HUES64 (cell line): ENCODE results near the gene CCDC180.

Experiments
- H3K27ac ChIP-seq: 2 replicates; pipeline ENCODE4 v1.7.0; 2013; ENCODE audit warnings: low read depth, low read length, inconsistent platforms
- H3K27me3 ChIP-seq: 2 replicates; pipeline ENCODE4 v1.6.1; 2013; ENCODE audit warnings: mild to moderate bottlenecking, low read length; ENCODE audit not compliant: insufficient read depth
- H3K36me3 ChIP-seq: 2 replicates; pipeline ENCODE4 v1.6.1; 2013; ENCODE audit warnings: mild to moderate bottlenecking, low read length; ENCODE audit not compliant: insufficient read depth
- H3K4me1 ChIP-seq: 2 replicates; pipeline ENCODE4 v1.6.1; 2013; ENCODE audit warnings: mild to moderate bottlenecking, low read length, moderate library complexity; ENCODE audit not compliant: insufficient read depth
- H3K4me3 ChIP-seq: 2 replicates; pipeline ENCODE4 v1.5.1; 2013; ENCODE audit warnings: mild to moderate bottlenecking, low read length, moderate library complexity
- H3K9ac ChIP-seq: 2 replicates; pipeline ENCODE4 v1.6.1; 2013; ENCODE audit warnings: mild to moderate bottlenecking, low read depth, low read length
- H3K9me3 ChIP-seq: 2 replicates; pipeline ENCODE4 v1.6.1; 2013; ENCODE audit warnings: low read depth, low read length; ENCODE audit not compliant: insufficient read depth
- WGBS: fragments of 150-250, 120-280 bp; methylation state at CpG from one replicate; pipeline ENCODE4 v1.1.7; 2013; ENCODE audit warnings: missing lambda C conversion rate; 5-methylcytosine and 5-hydroxymethylcytosine counted together

CCDC180 gene

GRCh38 chr9:97311798-97312500 is 4.5 kb downstream of the CCDC180 start:
- Histone ChIP-seq H3K27me3 (peaks cover 7% of the 10 kb centered on the region), H3K9me3 (no peaks in the 10 kb centered on the region), H3K27ac (no peak overlapping the region), H3K4me1 (peaks cover under 1% of the 10 kb centered on the region; the same call in 1 of the 2 replicates), H3K9ac (no peak overlapping the region), H3K4me3 (no peak overlapping the region), H3K36me3 (peaks cover 25% of the 10 kb centered on the region; the same call in 1 of the 2 replicates)
- WGBS = 77% methylated on average over 12 of the region's 12 CpGs

- Histone ChIP-seq H3K4me1 (no peaks in the 10 kb centered on the region), H3K36me3 (peaks cover 28% of the 10 kb centered on the region; the same call in 1 of the 2 replicates), H3K4me3 (no peak overlapping the region), H3K27ac (no peak overlapping the region), H3K27me3 (peaks cover 4% of the 10 kb centered on the region), H3K9ac (no peak overlapping the region), H3K9me3 (no peaks in the 10 kb centered on the region)
- WGBS = 90% methylated on average over 4 of the region's 5 CpGs
These were observed 5.1 kb downstream of the CCDC180 start for GRCh38 chr9:97312556-97312955.

- H3K9me3 ChIP-seq = no peaks in the 10 kb centered on the region
- no peak overlapping the region for H3K4me3 ChIP-seq
- no peak overlapping the region for H3K9ac ChIP-seq
- peaks cover 28% of the 10 kb centered on the region; the same call in 1 of the 2 replicates for H3K36me3 ChIP-seq
- no peaks in the 10 kb centered on the region for H3K4me1 ChIP-seq
- H3K27ac ChIP-seq = no peak overlapping the region
- H3K27me3 ChIP-seq = no peaks in the 10 kb centered on the region
- 92% methylated on average over 4 of the region's 4 CpGs for WGBS
These were observed 5.8 kb downstream of the CCDC180 start for GRCh38 chr9:97313243-97313642.

- no peak overlapping the region for H3K27ac ChIP-seq
- H3K36me3 ChIP-seq = peaks cover 28% of the 10 kb centered on the region; the same call in 1 of the 2 replicates
- 93% methylated on average over 5 of the region's 5 CpGs for WGBS
- no peak overlapping the region for H3K4me3 ChIP-seq
- no peaks in the 10 kb centered on the region for H3K27me3 ChIP-seq
- H3K9ac ChIP-seq = no peak overlapping the region
- no peaks in the 10 kb centered on the region for H3K9me3 ChIP-seq
- H3K4me1 ChIP-seq = no peaks in the 10 kb centered on the region
These were observed 6.3 kb downstream of the CCDC180 start for GRCh38 chr9:97313746-97314145.

- Histone ChIP-seq H3K27me3 (no peaks in the 10 kb centered on the region), H3K27ac (no peak overlapping the region), H3K9me3 (no peaks in the 10 kb centered on the region), H3K4me1 (no peaks in the 10 kb centered on the region), H3K4me3 (no peak overlapping the region), H3K36me3 (peaks cover 28% of the 10 kb centered on the region; the same call in 1 of the 2 replicates), H3K9ac (no peak overlapping the region)
- WGBS = 99% methylated on average over 12 of the region's 12 CpGs
These were observed 7.0 kb downstream of the CCDC180 start for GRCh38 chr9:97314503-97314902.

- no peak overlapping the region for H3K9ac ChIP-seq
- H3K27ac ChIP-seq = no peak overlapping the region
- no peaks in the 10 kb centered on the region for H3K9me3 ChIP-seq
- H3K4me3 ChIP-seq = no peak overlapping the region
- H3K27me3 ChIP-seq = no peaks in the 10 kb centered on the region
- 98% methylated on average over 2 of the region's 4 CpGs for WGBS
- H3K36me3 ChIP-seq = peaks cover 28% of the 10 kb centered on the region; the same call in 1 of the 2 replicates
- H3K4me1 ChIP-seq = no peaks in the 10 kb centered on the region
These were observed 8.1 kb downstream of the CCDC180 start for GRCh38 chr9:97315550-97315949.

- Histone ChIP-seq H3K27me3 (no peaks in the 10 kb centered on the region), H3K4me1 (no peaks in the 10 kb centered on the region), H3K9me3 (no peaks in the 10 kb centered on the region), H3K9ac (no peak overlapping the region), H3K4me3 (no peak overlapping the region), H3K27ac (no peak overlapping the region), H3K36me3 (peaks cover 28% of the 10 kb centered on the region; the same call in 1 of the 2 replicates)
- WGBS = 91% methylated on average over 7 of the region's 7 CpGs
These were observed 9.4 kb downstream of the CCDC180 start for GRCh38 chr9:97316904-97317303.

GRCh38 chr9:97318433-97318832 is 11.0 kb downstream of the CCDC180 start:
- H3K27ac ChIP-seq = no peak overlapping the region
- H3K9me3 ChIP-seq = no peaks in the 10 kb centered on the region
- peaks cover 27% of the 10 kb centered on the region; the same call in 1 of the 2 replicates for H3K36me3 ChIP-seq
- no peak overlapping the region for H3K4me3 ChIP-seq
- no peaks in the 10 kb centered on the region for H3K4me1 ChIP-seq
- H3K27me3 ChIP-seq = no peaks in the 10 kb centered on the region
- WGBS = 90% methylated on average over 6 of the region's 6 CpGs
- no peak overlapping the region for H3K9ac ChIP-seq

GRCh38 chr9:97319395-97319794 is 11.9 kb downstream of the CCDC180 start:
- Histone ChIP-seq H3K4me1 (no peaks in the 10 kb centered on the region), H3K9me3 (no peaks in the 10 kb centered on the region), H3K27ac (no peak overlapping the region), H3K9ac (no peak overlapping the region), H3K4me3 (no peak overlapping the region), H3K36me3 (peaks cover 21% of the 10 kb centered on the region; the same call in 1 of the 2 replicates), H3K27me3 (no peaks in the 10 kb centered on the region)
- 94% methylated on average over 2 of the region's 2 CpGs for WGBS

GRCh38 chr9:97320080-97320642 is 12.7 kb downstream of the CCDC180 start:
- Histone ChIP-seq H3K4me3 (no peak overlapping the region), H3K27ac (no peak overlapping the region), H3K36me3 (peaks cover 13% of the 10 kb centered on the region; the same call in 1 of the 2 replicates), H3K4me1 (no peaks in the 10 kb centered on the region), H3K27me3 (no peaks in the 10 kb centered on the region), H3K9me3 (no peaks in the 10 kb centered on the region), H3K9ac (no peak overlapping the region)
- WGBS = 87% methylated on average over 5 of the region's 5 CpGs

GRCh38 chr9:97321251-97321650 is 13.8 kb downstream of the CCDC180 start:
- Histone ChIP-seq H3K4me1 (no peaks in the 10 kb centered on the region), H3K9ac (no peak overlapping the region), H3K27me3 (no peaks in the 10 kb centered on the region), H3K27ac (no peak overlapping the region), H3K36me3 (peaks cover 7% of the 10 kb centered on the region; the same call in 1 of the 2 replicates), H3K9me3 (no peaks in the 10 kb centered on the region), H3K4me3 (no peak overlapping the region)
- WGBS = 67% methylated on average over 1 of the region's 1 CpG
